Fibroblast of peridontal ligament (primary cell): ENCODE results near the gene NCOR2.
"Not testable (repeated sequence)": the region's sequence is repeated elsewhere in the genome, so short reads cannot be mapped to it uniquely, and the experiment has no call there.

ENCODE experiments used
- DNase-seq: peaks from one replicate; pipeline ENCODE4 v3.0.0-alpha.2; 2010; ENCODE audit errors: extremely low read depth

NCOR2 gene

DNA sequence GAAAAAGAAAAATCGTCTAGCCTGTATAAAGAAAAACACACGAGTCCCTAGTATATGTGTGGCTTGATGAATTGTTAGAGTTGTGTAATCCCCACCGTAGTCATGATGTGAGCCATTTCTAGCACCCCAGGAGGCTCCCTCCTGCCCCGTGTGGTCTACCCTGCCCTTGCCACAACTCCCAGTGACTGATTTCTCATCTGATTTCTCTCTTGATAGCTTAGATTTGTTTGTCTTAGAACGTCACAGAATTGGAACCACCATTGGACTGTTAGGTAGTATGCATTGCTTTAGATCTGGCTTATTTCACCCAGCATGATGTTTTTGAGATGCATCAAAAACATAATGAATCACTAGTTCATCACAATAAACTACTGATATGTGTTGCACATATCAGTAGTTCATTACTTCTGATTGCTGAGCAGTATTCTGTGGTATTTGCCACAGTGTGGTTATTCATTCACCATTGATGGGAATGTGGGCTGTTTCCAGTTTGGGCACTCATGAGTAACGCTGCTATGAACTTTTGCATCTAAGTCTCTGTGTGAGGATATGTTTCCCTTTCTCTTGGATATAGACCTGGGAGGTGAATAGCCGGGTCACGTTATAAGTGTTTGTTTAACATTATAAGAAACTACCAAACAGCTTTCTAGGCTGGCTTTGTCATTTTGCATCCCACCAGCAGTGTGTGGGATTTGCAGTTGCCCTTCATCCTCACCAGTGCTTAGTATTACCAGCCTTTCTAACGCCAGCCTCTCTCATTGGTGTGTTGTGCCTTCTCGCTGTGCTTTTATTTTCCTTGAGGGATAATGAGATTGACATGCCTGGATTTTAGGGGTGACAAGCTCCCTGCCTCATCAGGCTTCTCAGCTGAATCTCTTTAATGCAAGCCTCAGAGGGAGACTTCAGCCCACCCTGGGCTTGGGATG, 31.9 kb upstream of the NCOR2 start:
- DNase-seq: peak; percentile 58

DNA sequence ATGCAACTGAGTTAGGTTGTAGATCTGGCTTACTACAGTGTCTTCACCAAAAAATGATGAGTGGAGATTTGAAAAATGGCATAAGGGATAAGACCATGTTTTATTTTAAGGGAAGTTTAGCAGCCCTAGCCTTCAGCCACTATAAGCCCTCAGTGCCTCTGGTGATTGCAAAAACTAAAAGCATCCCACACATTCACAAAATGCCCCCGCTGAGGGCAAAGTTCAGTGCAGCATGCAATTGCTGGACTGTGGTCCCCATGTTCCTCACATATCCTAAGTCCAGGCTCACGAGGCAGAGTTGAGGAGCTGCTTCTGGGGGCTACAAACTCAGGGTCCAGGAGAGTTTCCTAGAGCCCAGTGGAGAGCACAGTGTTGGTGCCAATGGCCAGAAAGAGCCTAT, 29.6 kb upstream of the NCOR2 start:
- DNase-seq: no peak

- no peak for DNase-seq
Measured at GRCh38 chr12:124595444-124595843, 28.0 kb upstream of the NCOR2 start.

DNA sequence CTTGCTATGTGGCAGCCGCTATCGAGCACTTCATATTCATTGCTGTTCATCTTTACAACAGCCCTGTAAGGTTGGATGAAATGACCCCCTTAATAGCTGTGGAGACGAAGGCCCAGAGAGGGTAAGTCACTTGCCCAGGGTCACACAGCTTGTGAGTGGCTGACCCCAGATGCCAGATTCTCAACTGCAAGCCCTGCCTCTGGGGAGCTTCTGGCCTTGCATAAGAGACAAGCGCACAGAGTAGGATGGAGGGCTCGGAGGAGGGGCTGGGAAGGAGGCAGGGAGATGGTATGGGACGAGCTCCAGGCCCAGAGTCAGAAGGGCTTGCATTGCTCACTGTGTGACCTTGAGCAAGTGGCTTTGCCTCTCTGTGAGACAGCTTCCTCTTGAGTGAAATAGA, 27.4 kb upstream of the NCOR2 start:
- no peak for DNase-seq

GRCh38 chr12:124593851-124594401, 26.5 kb upstream of the NCOR2 start:
- no peak for DNase-seq

DNA sequence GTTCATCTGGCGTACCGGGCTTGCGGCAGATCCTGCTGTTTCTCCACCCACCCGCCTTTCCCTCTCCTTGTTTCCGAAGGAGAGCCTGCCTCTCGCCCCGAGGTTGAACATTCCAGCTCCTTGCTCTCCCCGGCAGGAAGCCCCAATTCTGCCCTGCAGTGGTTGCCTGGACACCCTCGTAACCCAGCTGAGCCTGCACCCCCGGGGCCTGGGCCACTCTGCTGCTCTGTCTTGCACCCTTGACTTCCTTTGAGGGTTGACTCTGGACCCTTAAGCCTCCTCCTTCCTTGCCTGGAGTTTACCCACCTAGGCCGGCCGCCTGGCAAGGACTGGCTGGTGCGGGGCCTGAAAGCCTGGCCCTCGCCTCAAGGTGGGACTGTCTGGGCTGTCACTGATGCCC, 25.8 kb upstream of the NCOR2 start:
- no peak for DNase-seq

- no peak for DNase-seq
Measured at GRCh38 chr12:124592481-124593160, 25.2 kb upstream of the NCOR2 start.

GRCh38 chr12:124592050-124592449, 24.6 kb upstream of the NCOR2 start:
- peak; percentile 55 for DNase-seq

GRCh38 chr12:124590447-124590846, 23.0 kb upstream of the NCOR2 start:
- no peak for DNase-seq

GRCh38 chr12:124588751-124589267, 21.4 kb upstream of the NCOR2 start:
- DNase-seq: peak; percentile 48

DNA sequence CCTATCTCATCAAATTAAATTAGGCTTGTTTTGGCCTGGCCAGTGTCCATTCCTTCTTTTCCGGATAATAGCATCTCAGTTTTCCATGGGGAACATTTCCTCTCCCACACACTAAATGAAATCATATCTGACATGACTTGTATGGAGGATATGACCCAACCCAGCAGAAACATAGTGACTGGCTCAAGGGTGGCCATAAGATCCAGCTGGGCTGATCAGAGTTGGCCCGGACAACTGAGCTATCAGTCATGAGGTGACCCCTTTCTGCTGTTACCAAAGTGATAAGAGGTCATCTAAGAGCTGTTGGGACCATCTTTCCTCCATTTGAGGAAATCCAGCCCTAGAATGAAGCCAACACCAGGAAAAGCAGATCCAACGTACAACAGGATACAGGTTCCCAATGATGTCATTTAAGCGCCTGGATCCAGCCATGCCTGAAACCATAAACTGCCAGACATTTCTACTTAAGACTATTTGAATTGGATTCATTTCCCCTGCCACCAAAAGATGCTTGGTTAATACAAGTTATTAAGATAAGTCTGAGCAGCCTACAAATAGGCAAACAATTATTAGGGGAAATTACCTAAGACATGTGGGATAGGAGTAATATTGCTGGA, 20.7 kb upstream of the NCOR2 start:
- DNase-seq: no peak

DNA sequence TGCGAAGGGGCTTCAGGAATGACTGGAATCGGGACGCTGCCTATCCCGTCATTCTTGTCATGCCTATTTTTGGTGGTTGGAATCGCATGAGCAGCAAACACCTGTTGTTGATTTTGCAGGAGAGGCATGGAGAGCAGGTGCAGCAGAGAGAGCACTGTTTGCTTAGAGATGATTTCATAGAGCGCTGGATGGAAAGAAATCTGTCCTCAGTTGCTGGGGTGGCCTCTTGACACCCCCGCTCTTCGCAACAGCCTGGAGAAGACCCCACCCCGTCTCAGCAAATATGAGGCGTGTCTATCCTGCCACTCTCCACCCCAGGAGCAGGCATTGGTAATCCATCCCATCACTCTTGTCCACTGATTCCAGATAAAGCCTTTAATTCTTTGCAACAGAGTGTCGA, 19.3 kb upstream of the NCOR2 start:
- DNase-seq: no peak

- DNase-seq: not testable (repeated sequence)
Measured at GRCh38 chr12:124584494-124584893, 17.1 kb upstream of the NCOR2 start.

DNA sequence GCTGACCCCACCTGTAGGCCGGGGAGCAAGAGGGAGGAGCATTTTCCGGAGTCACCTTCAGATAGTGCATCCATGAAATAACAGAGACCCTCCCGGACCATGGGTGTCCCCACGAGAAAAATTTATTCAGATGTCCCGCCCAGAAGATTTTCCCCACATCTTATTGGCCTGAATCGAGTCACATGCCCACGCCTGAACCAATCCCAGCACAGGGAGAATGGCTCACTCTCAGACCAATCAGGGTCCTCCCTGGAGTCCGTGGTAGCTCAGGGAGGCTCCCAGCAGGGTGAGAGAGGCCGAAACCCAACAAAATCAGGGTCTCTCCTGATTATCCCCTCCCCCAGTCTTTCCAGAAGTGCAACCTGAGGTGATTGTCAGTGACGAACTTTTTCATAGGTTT, 16.4 kb upstream of the NCOR2 start:
- DNase-seq: no peak

DNA sequence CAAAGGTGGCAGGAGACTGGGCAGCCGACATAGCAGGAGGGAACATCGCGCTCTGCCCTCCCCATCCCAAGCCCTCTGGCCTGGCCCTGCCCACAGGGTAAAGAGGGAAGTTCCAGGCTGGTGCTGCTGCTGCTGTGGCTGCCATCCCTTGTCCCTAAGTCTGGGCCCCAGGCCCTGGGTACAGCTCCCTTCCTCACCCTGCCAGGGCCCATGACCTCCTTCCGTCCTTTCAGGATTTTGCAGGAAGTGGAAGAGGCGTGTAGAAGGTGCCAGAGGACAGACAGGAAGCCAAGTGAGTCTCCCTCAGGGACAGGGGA, 14.7 kb upstream of the NCOR2 start:
- DNase-seq: no peak

DNA sequence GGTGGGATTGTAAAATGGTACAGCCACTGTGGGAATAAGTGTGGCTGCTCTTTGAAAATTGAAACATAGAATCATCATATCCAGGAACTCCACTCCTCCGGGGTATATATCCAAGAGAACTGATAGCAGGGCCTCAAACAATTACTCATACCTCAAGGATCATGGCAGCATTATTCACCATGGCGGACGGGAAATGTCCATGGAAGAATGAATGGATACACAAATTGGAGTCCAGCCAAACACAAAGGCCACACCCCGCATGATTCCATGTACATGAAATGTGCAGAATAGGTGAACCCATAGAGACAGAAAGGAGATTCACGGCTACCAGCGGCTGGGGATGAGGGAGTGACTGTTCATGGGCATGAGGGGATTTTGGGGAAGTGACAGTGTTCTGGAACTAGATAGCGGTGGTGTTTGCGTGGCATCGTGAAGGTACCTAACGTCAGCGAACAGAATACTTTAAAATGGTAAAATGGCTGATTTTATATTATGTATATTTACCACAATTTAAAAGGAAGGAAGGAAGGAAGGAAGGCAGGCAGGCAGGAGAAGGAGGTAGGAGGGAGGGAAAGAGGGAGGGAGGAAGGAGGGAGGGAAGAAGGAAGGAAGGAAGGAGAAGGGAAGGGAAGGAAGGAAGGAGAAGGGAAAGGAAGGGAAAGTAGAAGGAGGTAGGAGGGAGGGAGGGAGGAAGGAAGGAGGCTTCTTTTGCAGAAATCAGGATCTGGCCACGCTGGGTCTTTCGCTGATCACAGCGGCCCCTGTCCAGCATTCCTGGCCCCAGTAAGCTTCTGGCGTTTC, 14.1 kb upstream of the NCOR2 start:
- no peak for DNase-seq

GRCh38 chr12:124579921-124580517, 12.6 kb upstream of the NCOR2 start:
- no peak for DNase-seq

DNA sequence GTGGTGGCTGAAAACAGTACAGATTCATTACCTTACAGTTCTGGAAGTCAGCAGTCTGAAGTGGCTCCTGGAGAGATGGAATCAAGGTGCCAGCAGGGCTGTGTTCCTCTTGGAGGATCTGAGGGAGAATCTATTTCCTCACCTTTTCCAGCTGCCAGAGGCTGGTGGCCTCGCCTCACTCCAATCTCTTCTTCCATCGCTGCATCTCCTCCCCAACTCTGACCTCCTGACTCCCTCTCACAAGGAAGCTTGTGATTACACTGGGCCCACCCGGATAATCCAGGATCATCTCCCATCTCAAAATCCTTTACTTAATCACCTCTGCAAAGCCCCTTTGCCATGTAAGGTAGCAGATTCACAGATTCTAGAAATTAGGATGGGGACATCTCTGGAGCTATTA, 11.4 kb upstream of the NCOR2 start:
- no peak for DNase-seq

DNA sequence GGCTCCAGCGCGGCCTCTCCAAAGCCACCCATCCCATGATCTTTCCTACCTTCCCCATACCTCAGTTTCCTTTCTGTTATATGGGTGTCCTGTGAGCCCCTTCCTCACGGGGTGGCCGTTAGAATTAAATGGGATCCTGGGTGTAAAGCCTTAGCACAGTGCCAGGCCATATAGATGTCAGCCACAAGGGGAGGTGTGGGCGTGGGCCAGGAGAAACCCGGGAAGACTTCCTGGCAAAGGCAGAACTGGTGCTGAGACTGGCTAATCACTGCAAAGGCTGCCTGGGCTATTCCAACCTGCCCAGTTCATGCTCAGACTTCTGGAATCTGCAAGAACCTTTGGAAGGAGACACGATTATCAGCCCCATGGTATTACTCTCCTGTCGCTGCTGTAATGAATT, 11.0 kb upstream of the NCOR2 start:
- DNase-seq: no peak

DNA sequence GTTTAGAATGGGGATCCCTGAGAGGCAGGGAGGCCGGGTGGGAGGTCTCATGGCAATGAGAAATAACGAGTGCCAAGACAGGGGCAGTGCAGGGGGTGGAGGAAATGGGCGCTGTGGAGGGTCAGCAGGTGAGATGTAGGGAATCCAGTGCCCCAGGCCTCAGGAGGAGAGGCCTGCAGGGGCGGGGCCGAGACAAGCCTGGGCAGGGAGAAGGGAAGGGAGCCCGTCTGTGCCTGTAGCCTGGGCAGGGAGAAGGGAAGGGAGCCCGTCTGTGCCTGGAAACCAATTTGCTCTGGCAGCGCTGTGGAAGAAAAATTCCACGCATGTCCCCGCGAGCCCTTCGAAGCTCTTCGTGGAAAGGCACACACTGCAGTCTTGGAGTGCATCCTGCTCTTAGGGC, 10.6 kb upstream of the NCOR2 start:
- DNase-seq: no peak

DNA sequence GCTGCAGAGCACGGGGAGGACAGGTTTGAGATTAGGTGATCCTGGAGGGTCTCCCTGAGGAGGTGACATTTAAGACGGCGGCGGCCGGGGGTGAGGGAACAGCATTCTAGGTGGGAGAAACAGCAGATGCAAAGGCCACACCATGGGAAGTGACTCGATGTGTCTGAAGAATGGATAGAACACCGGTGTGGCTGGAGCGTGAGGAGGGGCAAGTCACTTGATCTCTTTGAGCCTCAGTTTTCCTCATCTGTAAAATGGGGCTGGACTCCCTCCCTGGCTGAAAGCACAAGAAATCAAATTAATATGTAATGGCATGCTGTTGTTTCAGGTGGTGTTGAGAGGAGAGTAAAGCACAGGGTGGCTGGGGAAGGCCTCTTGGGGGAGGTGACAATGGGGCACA, 10.0 kb upstream of the NCOR2 start:
- no peak for DNase-seq
